ENCODE results near the gene ZNF521.

DNA sequence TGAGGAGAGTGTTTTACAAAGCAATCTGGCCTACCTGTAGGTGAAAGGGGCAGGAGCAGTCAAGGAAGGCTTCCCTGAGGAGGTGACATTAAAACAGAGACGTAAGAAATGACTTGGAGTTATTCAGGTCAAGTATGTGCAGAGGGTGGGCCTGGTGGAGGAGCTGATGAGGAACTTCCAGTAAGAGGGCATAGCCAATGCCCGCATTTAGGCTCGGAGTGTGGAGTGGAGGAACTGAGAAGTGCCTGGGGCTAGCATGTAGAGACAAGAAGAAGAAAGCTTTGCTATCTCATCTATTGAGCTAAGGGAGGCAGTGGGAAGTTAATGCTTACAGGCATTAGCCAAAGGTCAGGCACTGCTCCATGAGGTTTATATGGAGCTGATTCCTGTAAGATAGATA, 312.2 kb downstream of the ZNF521 start:
- TF ChIP-seq, protein P1, sequence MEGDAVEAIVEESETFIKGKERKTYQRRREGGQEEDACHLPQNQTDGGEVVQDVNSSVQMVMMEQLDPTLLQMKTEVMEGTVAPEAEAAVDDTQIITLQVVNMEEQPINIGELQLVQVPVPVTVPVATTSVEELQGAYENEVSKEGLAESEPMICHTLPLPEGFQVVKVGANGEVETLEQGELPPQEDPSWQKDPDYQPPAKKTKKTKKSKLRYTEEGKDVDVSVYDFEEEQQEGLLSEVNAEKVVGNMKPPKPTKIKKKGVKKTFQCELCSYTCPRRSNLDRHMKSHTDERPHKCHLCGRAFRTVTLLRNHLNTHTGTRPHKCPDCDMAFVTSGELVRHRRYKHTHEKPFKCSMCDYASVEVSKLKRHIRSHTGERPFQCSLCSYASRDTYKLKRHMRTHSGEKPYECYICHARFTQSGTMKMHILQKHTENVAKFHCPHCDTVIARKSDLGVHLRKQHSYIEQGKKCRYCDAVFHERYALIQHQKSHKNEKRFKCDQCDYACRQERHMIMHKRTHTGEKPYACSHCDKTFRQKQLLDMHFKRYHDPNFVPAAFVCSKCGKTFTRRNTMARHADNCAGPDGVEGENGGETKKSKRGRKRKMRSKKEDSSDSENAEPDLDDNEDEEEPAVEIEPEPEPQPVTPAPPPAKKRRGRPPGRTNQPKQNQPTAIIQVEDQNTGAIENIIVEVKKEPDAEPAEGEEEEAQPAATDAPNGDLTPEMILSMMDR (IDR thresholded peaks at IDR 0.05; ENCODE audit: insufficient read depth, low read length, poor library complexity, severe bottlenecking), result no peak
- TF ChIP-seq EZH2phosphoT487 (conservative IDR thresholded peaks at IDR 0.05; ENCODE audit: low read length), result no peak

Measured in SU-DHL-6 (cell line).